Glomerular endothelial cell (primary cell): Measurements from ENCODE around the gene TBX19. TPM values are rescaled to one million over a fixed set of nuclear protein-coding genes. Genes with fewer than 3 reads are reported as not detected.
"Not testable (repeated sequence)": the region's sequence is repeated elsewhere in the genome, so short reads cannot be mapped to it uniquely, and the experiment has no call there.

Experiments
- DNase-seq: peaks from one replicate; pipeline ENCODE4 v3.0.0-alpha.2; 2011; ENCODE audit warnings: low read depth, low spot score; ENCODE audit errors: extremely low read depth
- total RNA-seq: library from RNA; depleted of rRNA; stranded (reverse); fragments of >200 nt; gene quantifications from 2 replicates; pipeline ENCODE4 v1.2.3, GENCODE V29; 2015

Gene TBX19
- total RNA-seq, 1 donor from 2014 or later = 1.1 TPM

- DNase-seq = not testable (repeated sequence)
Observed at GRCh38 chr1:168354335-168355269, 73.9 kb downstream of the TBX19 start.

- DNase-seq = no peak
Observed at GRCh38 chr1:168360151-168361021, 79.7 kb downstream of the TBX19 start.

GRCh38 chr1:168361252-168361651 lies 80.6 kb downstream of the TBX19 start:
- no peak for DNase-seq

GRCh38 chr1:168362991-168363390 lies 82.3 kb downstream of the TBX19 start:
- no peak for DNase-seq

Other genes with a start within 250 kb of the TBX19 start
- 19.9 and 24.2 TPM in 2 replicates for gene GPR161, start 143.9 kb upstream of the TBX19 start, total RNA-seq
- 32.0 and 34.1 TPM in 2 replicates for gene TIPRL, start 101.9 kb upstream of the TBX19 start, total RNA-seq
- gene SFT2D2, start 54.9 kb upstream of the TBX19 start, total RNA-seq = 42.9 and 52.1 TPM in 2 replicates